ENCODE measurements around the gene CCNG2.

Gene CCNG2

GRCh38 chr4:77126809-77127208, 30.2 kb upstream of the CCNG2 start:
- H3K27me3 ChIP-seq (ENCODE audit: insufficient read depth, poor library complexity, severe bottlenecking), result no peaks in the 10 kb centered on the region
- TF ChIP-seq GABPA (IDR thresholded peaks at IDR 0.05; ENCODE audit: low read depth) (no peak), SPI1 (IDR thresholded peaks at IDR 0.05; ENCODE audit: borderline replicate concordance, low read depth) (peak; percentile 94), POLR2AphosphoS5 (IDR thresholded peaks at IDR 0.05; ENCODE audit: low read depth) (peak; percentile 30; the same call in 1 of the 2 replicates)
- peak overlapping the region; percentile 84 for H3K27ac ChIP-seq (replicated peaks)
- H3K4me3 ChIP-seq (replicated peaks; ENCODE audit: insufficient read depth, low read length), result no peak overlapping the region
- peak; percentile 79 to 80 for DNase-seq (ENCODE audit: low read depth in 1 of 2, low spot score in 1 of 2)

GRCh38 chr4:77127215-77127614, 29.8 kb upstream of the CCNG2 start:
- peak overlapping the region; percentile 84 for H3K27ac ChIP-seq (replicated peaks)
- peak in 1 of 2 experiments; percentile 29 for DNase-seq (ENCODE audit: low read depth in 1 of 2, low spot score in 1 of 2)
- TF ChIP-seq REST (IDR thresholded peaks at IDR 0.05; ENCODE audit: insufficient replicate concordance, low read depth) (no peak), GABPA (IDR thresholded peaks at IDR 0.05; ENCODE audit: low read depth) (no peak), CTCF (IDR thresholded peaks at IDR 0.05; ENCODE audit: insufficient read depth, low read length) (no peak), SPI1 (IDR thresholded peaks at IDR 0.05; ENCODE audit: borderline replicate concordance, low read depth) (no peak), POLR2AphosphoS5 (IDR thresholded peaks at IDR 0.05; ENCODE audit: low read depth) (no peak)
- H3K27me3 ChIP-seq (ENCODE audit: insufficient read depth, poor library complexity, severe bottlenecking), result no peaks in the 10 kb centered on the region
- no peak overlapping the region for H3K4me3 ChIP-seq (replicated peaks; ENCODE audit: insufficient read depth, low read length)

- Histone ChIP-seq H3K27me3 (ENCODE audit: insufficient read depth, poor library complexity, severe bottlenecking) (no peaks in the 10 kb centered on the region), H3K27ac (replicated peaks) (peak overlapping the region; percentile 84), H3K4me3 (replicated peaks; ENCODE audit: insufficient read depth, low read length) (no peak overlapping the region)
- DNase-seq (ENCODE audit: low read depth in 1 of 2, low spot score in 1 of 2), result no peak
- TF ChIP-seq POLR2AphosphoS5 (IDR thresholded peaks at IDR 0.05; ENCODE audit: low read depth), result no peak
- no peak for TF ChIP-seq GABPA (IDR thresholded peaks at IDR 0.05; ENCODE audit: low read depth)
- TF ChIP-seq SPI1 (IDR thresholded peaks at IDR 0.05; ENCODE audit: borderline replicate concordance, low read depth), result no peak
- TF ChIP-seq REST (IDR thresholded peaks at IDR 0.05; ENCODE audit: insufficient replicate concordance, low read depth), result no peak
- TF ChIP-seq CTCF (IDR thresholded peaks at IDR 0.05; ENCODE audit: insufficient read depth, low read length), result no peak
Measured at GRCh38 chr4:77127837-77128621, 29.0 kb upstream of the CCNG2 start.

- DNase-seq (ENCODE audit: low read depth in 1 of 2, low spot score in 1 of 2), result no peak
- Histone ChIP-seq H3K27ac (replicated peaks) (no peak overlapping the region), H3K4me3 (replicated peaks; ENCODE audit: insufficient read depth, low read length) (no peak overlapping the region), H3K27me3 (ENCODE audit: insufficient read depth, poor library complexity, severe bottlenecking) (no peaks in the 10 kb centered on the region)
- TF ChIP-seq REST (IDR thresholded peaks at IDR 0.05; ENCODE audit: insufficient replicate concordance, low read depth) (no peak), POLR2AphosphoS5 (IDR thresholded peaks at IDR 0.05; ENCODE audit: low read depth) (no peak), SPI1 (IDR thresholded peaks at IDR 0.05; ENCODE audit: borderline replicate concordance, low read depth) (no peak)
Measured at GRCh38 chr4:77132652-77133312, 24.2 kb upstream of the CCNG2 start.
